Occipital lobe (tissue), 2 donors: Measurements from ENCODE around the gene COL4A1. TPM values are rescaled to one million over a fixed set of nuclear protein-coding genes. Genes with fewer than 3 reads are reported as not detected.
A peak's percentile ranks its signal among the peaks of the same experiment; 100 is the strongest.

Source experiments
- DNase-seq: peaks from one replicate; lab custom pipeline; 2025; lab: John Stamatoyannopoulos, UW
- total RNA-seq: library from RNA; depleted of rRNA; stranded (reverse); fragments of >200 nt; gene quantifications from one replicate; pipeline ENCODE4 v1.2.3, GENCODE V29; 2014

The COL4A1 gene
- total RNA-seq, 1 donor from 2014 or later = 67.8 TPM

GRCh38 chr13:110168999-110169933 lies 137.7 kb downstream of the COL4A1 start:
- DNase-seq = no peak

- no peak for DNase-seq
These were observed 140.4 kb downstream of the COL4A1 start for GRCh38 chr13:110166598-110166997.

GRCh38 chr13:110164706-110165105 lies 142.3 kb downstream of the COL4A1 start:
- DNase-seq = no peak

GRCh38 chr13:110162866-110163658 lies 143.9 kb downstream of the COL4A1 start:
- no peak for DNase-seq

- DNase-seq = no peak
These were observed 144.9 kb downstream of the COL4A1 start for GRCh38 chr13:110162053-110162452.

GRCh38 chr13:110161112-110161882 lies 145.7 kb downstream of the COL4A1 start:
- no peak for DNase-seq

GRCh38 chr13:110158226-110158625 lies 148.7 kb downstream of the COL4A1 start:
- DNase-seq = no peak

- no peak for DNase-seq
These were observed 149.2 kb downstream of the COL4A1 start for GRCh38 chr13:110157718-110158117.

- no peak for DNase-seq
These were observed 150.5 kb downstream of the COL4A1 start for GRCh38 chr13:110156301-110157049.

GRCh38 chr13:110155072-110155471 lies 151.9 kb downstream of the COL4A1 start:
- DNase-seq = no peak

GRCh38 chr13:110154410-110154933 lies 152.5 kb downstream of the COL4A1 start:
- DNase-seq = no peak

- no peak for DNase-seq
These were observed 154.6 kb downstream of the COL4A1 start for GRCh38 chr13:110152351-110152750.

- no peak for DNase-seq
These were observed 155.5 kb downstream of the COL4A1 start for GRCh38 chr13:110151462-110151861.

GRCh38 chr13:110150384-110151101 lies 156.4 kb downstream of the COL4A1 start:
- DNase-seq = no peak

- DNase-seq = no peak
These were observed 157.9 kb downstream of the COL4A1 start for GRCh38 chr13:110149036-110149435.

- no peak for DNase-seq
These were observed 166.9 kb downstream of the COL4A1 start for GRCh38 chr13:110140099-110140498.

GRCh38 chr13:110138700-110139036 lies 168.3 kb downstream of the COL4A1 start:
- DNase-seq = no peak

- DNase-seq = peak; percentile 79
These were observed 168.8 kb downstream of the COL4A1 start for GRCh38 chr13:110138010-110138699.

- no peak for DNase-seq
These were observed 169.3 kb downstream of the COL4A1 start for GRCh38 chr13:110137680-110138009.
